ENCODE measurements around the gene RRAD. TPM values are rescaled to one million over a fixed set of nuclear protein-coding genes. Genes with fewer than 3 reads are reported as not detected.

Gene RRAD
- total RNA-seq, 1 experiment from 2014 or later: 2.8 TPM

DNA sequence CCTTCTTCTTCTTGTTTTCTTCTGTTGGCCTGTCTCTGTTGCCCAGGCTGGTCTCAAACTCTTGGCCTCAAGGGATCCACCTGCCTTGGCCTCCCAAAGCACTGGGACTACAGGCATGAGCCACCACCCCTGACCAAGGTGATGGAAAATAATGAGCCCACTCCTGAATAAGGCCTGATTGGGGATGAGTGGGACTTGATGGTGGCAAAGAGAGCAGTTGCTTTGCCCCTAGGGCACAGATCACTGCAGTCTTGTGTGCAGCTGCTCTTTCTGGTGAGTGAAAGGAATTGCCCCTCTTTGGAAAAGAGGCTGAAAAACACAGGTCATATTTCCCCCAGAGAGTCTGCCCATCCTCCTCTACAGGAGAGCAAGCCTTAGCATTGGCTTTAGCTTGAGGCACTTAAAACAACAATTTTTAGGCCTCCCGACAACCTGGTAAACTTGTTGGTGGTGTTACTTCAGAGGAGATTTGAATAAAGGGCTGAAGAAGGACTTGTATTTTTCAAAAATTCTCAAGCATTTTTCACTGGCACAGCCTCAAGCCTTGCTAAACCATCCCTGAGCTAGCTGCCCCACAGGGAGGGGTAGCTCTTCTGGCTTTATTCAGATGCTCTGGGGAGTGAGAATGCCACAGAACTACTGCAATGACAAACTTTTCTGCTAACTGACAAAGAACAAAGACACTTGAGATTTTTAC is 51.1 kb downstream of the RRAD start:
- H3K4me2 ChIP-seq (ENCODE audit: low read length): no peak overlapping the region
- H2AFZ ChIP-seq (ENCODE audit: low read length): no peak overlapping the region
- no peaks in the 10 kb centered on the region for H3F3A ChIP-seq (ENCODE audit: low read length, unreplicated experiment)
- H3K79me2 ChIP-seq (ENCODE audit: low read length): no peaks in the 10 kb centered on the region
- no peak overlapping the region for H3K4me3 ChIP-seq (ENCODE audit: low read length)
- intact Hi-C loops (cut with micrococcal nuclease): no loop called here
- no peaks in the 10 kb centered on the region for H3K9me2 ChIP-seq (replicated peaks; ENCODE audit: low read length)
- no peaks in the 10 kb centered on the region for H3K27me3 ChIP-seq (ENCODE audit: low read length)
- no peak overlapping the region for H3K27ac ChIP-seq (ENCODE audit: low read length)
- ATAC-seq (no peak), DNase-seq (peak; percentile 8)
- H4K20me1 ChIP-seq (ENCODE audit: low read length): no peaks in the 10 kb centered on the region
- H3K36me3 ChIP-seq (ENCODE audit: low read depth, low read length): no peaks in the 10 kb centered on the region
- TF ChIP-seq, protein P1, sequence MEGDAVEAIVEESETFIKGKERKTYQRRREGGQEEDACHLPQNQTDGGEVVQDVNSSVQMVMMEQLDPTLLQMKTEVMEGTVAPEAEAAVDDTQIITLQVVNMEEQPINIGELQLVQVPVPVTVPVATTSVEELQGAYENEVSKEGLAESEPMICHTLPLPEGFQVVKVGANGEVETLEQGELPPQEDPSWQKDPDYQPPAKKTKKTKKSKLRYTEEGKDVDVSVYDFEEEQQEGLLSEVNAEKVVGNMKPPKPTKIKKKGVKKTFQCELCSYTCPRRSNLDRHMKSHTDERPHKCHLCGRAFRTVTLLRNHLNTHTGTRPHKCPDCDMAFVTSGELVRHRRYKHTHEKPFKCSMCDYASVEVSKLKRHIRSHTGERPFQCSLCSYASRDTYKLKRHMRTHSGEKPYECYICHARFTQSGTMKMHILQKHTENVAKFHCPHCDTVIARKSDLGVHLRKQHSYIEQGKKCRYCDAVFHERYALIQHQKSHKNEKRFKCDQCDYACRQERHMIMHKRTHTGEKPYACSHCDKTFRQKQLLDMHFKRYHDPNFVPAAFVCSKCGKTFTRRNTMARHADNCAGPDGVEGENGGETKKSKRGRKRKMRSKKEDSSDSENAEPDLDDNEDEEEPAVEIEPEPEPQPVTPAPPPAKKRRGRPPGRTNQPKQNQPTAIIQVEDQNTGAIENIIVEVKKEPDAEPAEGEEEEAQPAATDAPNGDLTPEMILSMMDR (conservative IDR thresholded peaks at IDR 0.05; ENCODE audit: low read depth, low read length): no peak
- no peak for TF ChIP-seq EZH2phosphoT487 (IDR thresholded peaks at IDR 0.05; ENCODE audit: borderline replicate concordance, low read length)
- TF ChIP-seq EZH2 (IDR thresholded peaks at IDR 0.05; ENCODE audit: low read length, unreplicated experiment): no peak
- H3K9ac ChIP-seq (ENCODE audit: low read length): no peak overlapping the region
- peaks cover 9% of the 10 kb centered on the region for H3K4me1 ChIP-seq (ENCODE audit: insufficient read depth, low read length)
- CTCF ChIA-PET: no interaction called here
- POLR2A ChIA-PET (ENCODE audit: unreplicated experiment): no interaction called here
- H3K9me3 ChIP-seq (ENCODE audit: low read length): no peaks in the 10 kb centered on the region
- no TSS peak for BruUV-seq (replicated peaks)

DNA sequence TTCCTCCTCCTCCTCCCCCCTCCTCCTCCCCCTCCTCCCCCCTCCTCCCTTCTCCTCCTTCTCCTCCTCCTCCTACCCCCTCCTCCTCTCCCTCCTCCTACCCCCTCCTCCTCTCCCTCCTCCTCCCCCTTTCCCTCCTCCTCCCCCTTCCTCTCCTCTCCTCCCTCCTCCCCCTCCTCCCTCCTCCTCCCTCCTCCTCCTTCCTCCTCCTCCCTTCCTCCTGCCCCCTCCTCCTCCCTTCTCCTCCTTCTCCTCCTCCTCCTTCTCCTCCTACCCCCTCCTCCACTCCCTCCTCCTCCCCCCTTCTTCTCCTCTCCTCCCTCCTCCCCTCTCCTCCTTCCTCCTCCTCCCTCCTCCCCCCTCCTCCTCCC is 51.7 kb downstream of the RRAD start:
- POLR2A ChIA-PET (ENCODE audit: unreplicated experiment): interaction anchor here (0.8 kb wide), 1 partner anchor 8 kb away, joined by 4 read pairs; no protein-coding TSS in a partner anchor
- H3K36me3 ChIP-seq (ENCODE audit: low read depth, low read length): no peaks in the 10 kb centered on the region
- no peaks in the 10 kb centered on the region for H3K9me3 ChIP-seq (ENCODE audit: low read length)
- no TSS peak for BruUV-seq (replicated peaks)
- no peak overlapping the region for H3K4me2 ChIP-seq (ENCODE audit: low read length)
- CTCF ChIA-PET: interaction anchor here (0.9 to 1.6 kb wide), 6 partner anchors 8 to 365 kb away, joined by 3 to 14 read pairs (median 5); partner anchors contain the start of gene NAE1
- no peaks in the 10 kb centered on the region for H3F3A ChIP-seq (ENCODE audit: low read length, unreplicated experiment)
- no peak overlapping the region for H2AFZ ChIP-seq (ENCODE audit: low read length)
- no peaks in the 10 kb centered on the region for H3K9me2 ChIP-seq (replicated peaks; ENCODE audit: low read length)
- TF ChIP-seq EZH2phosphoT487 (IDR thresholded peaks at IDR 0.05; ENCODE audit: borderline replicate concordance, low read length) (no peak), EZH2 (IDR thresholded peaks at IDR 0.05; ENCODE audit: low read length, unreplicated experiment) (no peak)
- TF ChIP-seq, protein P1 (conservative IDR thresholded peaks at IDR 0.05; ENCODE audit: low read depth, low read length): no peak
- intact Hi-C loops (cut with micrococcal nuclease): loop anchor here (2.0 kb wide), 2 partner anchors 43 to 269 kb away; partner anchors contain the start of genes CMTM3 and NAE1
- H3K79me2 ChIP-seq (ENCODE audit: low read length): no peaks in the 10 kb centered on the region
- no peak for DNase-seq
- no peaks in the 10 kb centered on the region for H3K27me3 ChIP-seq (ENCODE audit: low read length)
- ATAC-seq: no peak
- H3K4me3 ChIP-seq (ENCODE audit: low read length): no peak overlapping the region
- H3K4me1 ChIP-seq (ENCODE audit: insufficient read depth, low read length): peaks cover 9% of the 10 kb centered on the region
- no peak overlapping the region for H3K9ac ChIP-seq (ENCODE audit: low read length)
- H3K27ac ChIP-seq (ENCODE audit: low read length): no peak overlapping the region
- H4K20me1 ChIP-seq (ENCODE audit: low read length): no peaks in the 10 kb centered on the region
